ENCODE results near the gene DNAJA2.

Gene DNAJA2

DNA sequence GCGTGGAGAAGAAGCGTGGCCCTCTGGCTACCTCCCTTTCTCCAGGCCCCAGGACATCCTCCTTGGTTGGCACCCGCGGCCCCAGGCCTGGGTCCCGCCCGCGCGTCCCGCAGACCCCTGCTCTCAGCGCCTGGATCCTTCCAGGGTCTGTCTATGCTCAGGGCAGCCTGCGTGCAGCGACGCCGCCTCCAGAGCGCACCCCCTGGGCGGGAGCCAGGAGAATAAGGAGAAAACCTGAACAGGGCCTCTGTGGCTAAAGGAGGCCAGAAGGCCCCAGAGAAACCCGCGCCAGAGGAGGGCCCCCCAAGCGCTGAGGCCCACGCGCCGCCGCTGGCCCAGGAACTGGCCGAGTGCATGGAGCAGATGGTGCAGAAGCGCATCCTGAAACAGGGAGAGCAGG lies 40.4 kb upstream of the DNAJA2 start:
- TF ChIP-seq TAF1 (IDR thresholded peaks at IDR 0.05; ENCODE audit: low read depth) (no peak), USF1 (IDR thresholded peaks at IDR 0.05) (no peak), CREB1 (IDR thresholded peaks at IDR 0.05; ENCODE audit: low read depth) (no peak), REST (IDR thresholded peaks at IDR 0.05; ENCODE audit: low read depth) (no peak), EP300 (IDR thresholded peaks at IDR 0.05; ENCODE audit: borderline replicate concordance) (no peak), TEAD4 (IDR thresholded peaks at IDR 0.05) (no peak), TCF12 (IDR thresholded peaks at IDR 0.05; ENCODE audit: low read depth) (no peak)

DNA sequence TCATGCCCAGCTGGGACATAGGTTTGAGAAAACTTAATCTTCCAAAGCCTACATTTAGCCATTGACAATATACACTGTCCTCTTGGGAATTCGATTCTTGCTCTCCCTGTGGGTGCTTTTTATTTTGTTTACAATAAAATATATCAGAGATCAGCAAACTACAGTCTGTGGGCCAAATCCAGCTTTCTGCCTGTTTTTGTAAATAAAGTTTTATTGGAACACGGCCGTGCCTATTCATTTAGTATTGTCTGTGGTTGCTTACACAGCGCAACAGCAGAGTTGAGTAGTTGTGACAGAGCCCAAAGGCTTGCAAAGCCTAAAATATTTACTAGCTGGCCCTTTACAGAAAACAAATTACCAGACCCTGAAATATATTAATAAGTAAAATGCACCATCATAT lies 39.7 kb upstream of the DNAJA2 start:
- no peak for TF ChIP-seq EGR1 (IDR thresholded peaks at IDR 0.05)

DNA sequence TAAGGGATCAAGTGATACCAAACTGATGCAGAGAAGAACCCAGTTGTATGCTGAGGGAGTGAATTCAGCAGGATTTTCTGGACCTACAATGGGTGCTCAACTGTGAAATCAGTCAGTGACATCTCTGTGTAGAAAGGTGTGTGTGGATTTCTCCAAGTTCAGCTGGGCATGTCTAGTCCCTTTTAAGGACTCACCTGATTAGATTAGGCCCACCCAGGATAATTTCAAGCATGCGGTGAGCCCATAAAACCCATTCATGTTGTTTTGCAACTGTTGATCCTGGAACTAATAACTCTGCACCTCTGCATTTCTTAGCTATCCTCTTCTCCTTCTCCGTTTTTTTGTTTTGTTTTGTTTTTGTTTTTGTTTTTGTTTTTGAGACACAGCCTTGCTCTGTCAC lies 35.1 kb upstream of the DNAJA2 start:
- TF ChIP-seq EP300 (IDR thresholded peaks at IDR 0.05; ENCODE audit: borderline replicate concordance), result no peak
- TF ChIP-seq CREB1 (IDR thresholded peaks at IDR 0.05; ENCODE audit: low read depth), result no peak
- TF ChIP-seq YY1 (IDR thresholded peaks at IDR 0.05; ENCODE audit: low read depth), result no peak
- TF ChIP-seq USF1 (IDR thresholded peaks at IDR 0.05), result no peak

GRCh38 chr16:47008174-47008573 lies 34.7 kb upstream of the DNAJA2 start:
- TF ChIP-seq CEBPB (IDR thresholded peaks at IDR 0.05) (no peak), EP300 (IDR thresholded peaks at IDR 0.05; ENCODE audit: borderline replicate concordance) (no peak), ZBTB7A (IDR thresholded peaks at IDR 0.05; ENCODE audit: low read depth) (no peak), USF1 (IDR thresholded peaks at IDR 0.05) (no peak), RAD21 (IDR thresholded peaks at IDR 0.05; ENCODE audit: low read depth) (no peak), CREB1 (IDR thresholded peaks at IDR 0.05; ENCODE audit: low read depth) (no peak), NFIC (IDR thresholded peaks at IDR 0.05) (no peak), FOXM1 (IDR thresholded peaks at IDR 0.05; ENCODE audit: borderline replicate concordance, low read depth) (no peak), YY1 (IDR thresholded peaks at IDR 0.05; ENCODE audit: low read depth) (no peak), REST (IDR thresholded peaks at IDR 0.05; ENCODE audit: low read depth) (no peak), TCF12 (IDR thresholded peaks at IDR 0.05; ENCODE audit: low read depth) (no peak), TAF1 (IDR thresholded peaks at IDR 0.05; ENCODE audit: low read depth) (no peak), TEAD4 (IDR thresholded peaks at IDR 0.05) (no peak), EGR1 (IDR thresholded peaks at IDR 0.05) (no peak)
- TF ChIP-seq, protein P1, sequence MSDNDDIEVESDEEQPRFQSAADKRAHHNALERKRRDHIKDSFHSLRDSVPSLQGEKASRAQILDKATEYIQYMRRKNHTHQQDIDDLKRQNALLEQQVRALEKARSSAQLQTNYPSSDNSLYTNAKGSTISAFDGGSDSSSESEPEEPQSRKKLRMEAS (IDR thresholded peaks at IDR 0.05), result no peak

GRCh38 chr16:47004652-47005051 lies 31.2 kb upstream of the DNAJA2 start:
- TF ChIP-seq ZBTB7A (IDR thresholded peaks at IDR 0.05; ENCODE audit: low read depth), result no peak

- no peak for TF ChIP-seq ZBTB7A (IDR thresholded peaks at IDR 0.05; ENCODE audit: low read depth)
- TF ChIP-seq, protein P1 (IDR thresholded peaks at IDR 0.05), result no peak
- TF ChIP-seq EGR1 (IDR thresholded peaks at IDR 0.05), result no peak
- TF ChIP-seq RAD21 (IDR thresholded peaks at IDR 0.05; ENCODE audit: low read depth), result no peak
- TF ChIP-seq CEBPB (IDR thresholded peaks at IDR 0.05), result no peak
These were observed 24.4 kb upstream of the DNAJA2 start for GRCh38 chr16:46997844-46998243.

DNA sequence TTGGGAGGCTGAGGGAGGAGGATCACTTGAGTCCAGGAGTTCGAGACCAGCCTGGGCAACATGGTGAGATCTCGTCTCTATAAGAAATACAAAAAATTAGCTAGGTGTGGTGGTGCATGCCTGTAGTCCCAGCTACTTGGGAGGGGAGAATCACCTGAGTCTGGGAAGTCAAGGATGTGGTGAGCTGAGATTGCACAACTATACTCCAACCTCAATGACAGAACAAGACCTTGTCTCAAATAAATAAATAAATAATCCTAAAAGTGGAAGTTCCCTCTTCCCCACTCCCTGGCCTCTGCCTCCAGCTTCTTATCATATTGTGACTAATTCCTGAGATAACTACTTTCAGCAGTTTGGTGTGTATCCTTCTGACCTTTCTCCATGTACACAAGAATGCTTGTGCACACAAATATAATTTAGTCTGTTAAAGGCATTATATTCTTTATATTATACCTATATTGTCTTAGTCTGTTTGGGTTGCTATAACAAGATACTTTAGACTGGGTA lies 23.5 kb upstream of the DNAJA2 start:
- TF ChIP-seq REST (IDR thresholded peaks at IDR 0.05; ENCODE audit: low read depth), result no peak
- no peak for TF ChIP-seq USF1 (IDR thresholded peaks at IDR 0.05)
- TF ChIP-seq, protein P1 (IDR thresholded peaks at IDR 0.05), result no peak
- TF ChIP-seq CEBPB (IDR thresholded peaks at IDR 0.05), result no peak
- TF ChIP-seq YY1 (IDR thresholded peaks at IDR 0.05; ENCODE audit: low read depth), result no peak
- TF ChIP-seq CREB1 (IDR thresholded peaks at IDR 0.05; ENCODE audit: low read depth), result no peak
- TF ChIP-seq TCF12 (IDR thresholded peaks at IDR 0.05; ENCODE audit: low read depth), result no peak
- no peak for TF ChIP-seq NFIC (IDR thresholded peaks at IDR 0.05)
- no peak for TF ChIP-seq ZBTB7A (IDR thresholded peaks at IDR 0.05; ENCODE audit: low read depth)
- TF ChIP-seq EGR1 (IDR thresholded peaks at IDR 0.05), result no peak
- no peak for TF ChIP-seq RAD21 (IDR thresholded peaks at IDR 0.05; ENCODE audit: low read depth)
- TF ChIP-seq TAF1 (IDR thresholded peaks at IDR 0.05; ENCODE audit: low read depth), result no peak
- no peak for TF ChIP-seq TEAD4 (IDR thresholded peaks at IDR 0.05)
